Measurements from ENCODE around the gene DTX3. TPM values are rescaled to one million over a fixed set of nuclear protein-coding genes. Genes with fewer than 3 reads are reported as not detected.
"Not testable (repeated sequence)": the region's sequence is repeated elsewhere in the genome, so short reads cannot be mapped to it uniquely, and the experiment has no call there.

The DTX3 gene
- total RNA-seq, 1 donor from 2014 or later, result 18.3 TPM

DNA sequence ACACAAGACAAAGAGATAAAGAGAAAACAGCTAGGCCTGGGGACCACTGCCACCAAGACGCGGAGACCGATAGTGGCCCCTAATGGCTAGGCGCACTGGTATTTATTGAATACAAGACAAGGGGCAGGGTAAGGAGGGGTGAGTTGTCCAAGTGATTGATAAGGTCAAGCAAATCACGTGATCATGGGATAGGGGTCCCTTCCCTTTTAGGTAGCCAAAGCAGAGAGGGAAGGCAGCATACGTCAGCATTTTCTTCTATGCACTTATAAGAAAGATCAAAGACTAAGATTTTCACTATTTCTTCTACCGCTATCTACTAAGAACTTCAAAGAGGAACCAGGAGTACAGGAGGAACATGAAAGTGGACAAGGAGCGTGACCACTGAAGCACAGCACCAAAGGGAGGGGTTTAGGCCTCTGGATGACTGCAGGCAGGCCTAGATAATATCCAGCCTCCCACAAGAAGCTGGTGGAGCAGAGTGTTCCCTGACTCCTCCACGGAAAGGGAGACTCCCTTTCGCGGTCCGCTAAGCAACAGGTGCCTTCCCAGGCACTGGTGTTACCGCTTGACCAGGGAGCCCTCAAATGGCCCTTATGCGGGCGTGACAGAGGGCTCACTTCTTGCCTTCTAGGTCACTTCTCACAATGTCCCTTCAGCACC is 15.5 kb upstream of the DTX3 start:
- DNase-seq; H3K27me3 Mint-ChIP-seq; intact Hi-C loops (cut with micrococcal nuclease); H3K9me3 Mint-ChIP-seq; H3K27ac Mint-ChIP-seq; H3K36me3 Mint-ChIP-seq (ENCODE audit: low read depth); H3K4me3 Mint-ChIP-seq: not testable (repeated sequence)
- peaks cover 25% of the 10 kb centered on the region for H3K4me1 Mint-ChIP-seq

DNA sequence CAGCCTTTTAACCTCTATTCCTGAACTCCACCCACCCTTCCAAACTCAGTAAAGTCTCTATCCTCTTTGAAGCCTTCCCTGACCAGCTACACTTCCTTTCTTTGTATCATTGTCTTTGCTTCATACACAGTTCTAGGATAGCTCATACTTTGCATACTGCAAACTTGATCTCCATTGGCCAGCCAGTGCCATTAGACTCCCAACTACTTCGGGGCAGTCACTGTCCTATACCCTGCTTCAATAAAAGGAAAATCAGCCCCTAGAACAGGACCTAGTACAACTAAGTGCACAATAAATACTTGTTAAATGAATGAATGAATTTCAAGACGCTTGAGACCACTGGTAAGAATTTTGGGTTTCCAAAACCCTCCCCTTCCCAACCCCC is 14.2 kb upstream of the DTX3 start:
- Mint-ChIP-seq H3K27me3 (peaks cover 4% of the 10 kb centered on the region), H3K9me3 (no peaks in the 10 kb centered on the region), H3K4me3 (peak overlapping the region; percentile 89), H3K27ac (peak overlapping the region; percentile 55), H3K4me1 (peaks cover 25% of the 10 kb centered on the region), H3K36me3 (ENCODE audit: low read depth) (peaks cover 7% of the 10 kb centered on the region)
- intact Hi-C loops (cut with micrococcal nuclease), result loop anchor here (2.0 kb wide), 4 partner anchors 30 to 112 kb away; partner anchors contain the start of genes ARHGAP9, B4GALNT1 and MBD6
- no peak for DNase-seq

DNA sequence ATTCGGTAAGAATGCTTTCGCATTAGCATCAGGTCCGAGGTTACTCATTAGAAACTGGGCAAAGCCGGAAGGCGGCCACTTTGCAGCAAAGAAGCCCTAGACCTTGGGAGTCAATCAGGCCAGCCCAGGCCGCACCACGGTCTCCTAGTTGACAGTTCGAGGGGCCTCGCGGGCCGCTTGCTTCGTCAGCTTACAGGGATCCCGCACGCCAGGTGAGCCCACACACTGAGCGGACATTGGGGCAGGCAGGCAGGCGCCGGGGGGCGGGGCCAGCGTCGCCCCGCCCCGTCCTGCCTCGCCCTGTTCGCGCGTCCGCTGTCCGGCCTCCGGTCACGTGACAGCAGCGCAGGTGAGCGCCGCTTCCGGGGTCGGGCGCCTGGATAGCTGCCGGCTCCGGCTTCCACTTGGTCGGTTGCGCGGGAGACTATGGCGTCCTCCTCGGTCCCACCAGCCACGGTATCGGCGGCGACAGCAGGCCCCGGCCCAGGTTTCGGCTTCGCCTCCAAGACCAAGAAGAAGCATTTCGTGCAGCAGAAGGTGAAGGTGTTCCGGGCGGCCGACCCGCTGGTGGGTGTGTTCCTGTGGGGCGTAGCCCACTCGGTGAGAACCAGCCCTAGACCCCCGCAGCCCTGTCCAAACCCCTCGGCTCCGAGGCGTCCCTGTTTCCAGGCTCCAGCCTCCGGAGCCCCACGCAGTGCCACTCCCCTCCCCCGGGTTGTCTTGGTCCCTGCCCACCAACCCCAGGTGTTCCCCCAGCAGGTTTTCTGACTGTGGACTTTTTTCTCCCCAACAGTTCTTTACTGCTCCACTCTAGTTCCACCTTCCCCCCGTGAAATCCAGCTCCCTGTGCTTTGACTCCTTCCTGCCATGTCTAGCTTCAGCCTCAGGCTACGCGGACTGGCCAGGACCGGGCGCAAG is 13.5 kb upstream of the DTX3 start, which contains the start of gene PIP4K2C:
PIP4K2C (plus strand) TSS at position 329 of the 918 bp plus-strand sequence; CDS start at position 427, 98 bp downstream.
- H3K9me3 Mint-ChIP-seq, result no peaks in the 10 kb centered on the region
- H3K4me3 Mint-ChIP-seq, result peak within 1 kb of the TSS; percentile 89
- DNase-seq, result peak; percentile 94
- peaks cover 25% of the 10 kb centered on the region for H3K4me1 Mint-ChIP-seq
- H3K27me3 Mint-ChIP-seq, result no peaks in the 10 kb centered on the region
- peaks cover 13% of the 10 kb centered on the region for H3K36me3 Mint-ChIP-seq (ENCODE audit: low read depth)
- intact Hi-C loops (cut with micrococcal nuclease), result loop anchor here (1.0 to 2.0 kb wide), 6 partner anchors 13 to 112 kb away; partner anchors contain the start of genes ARHGAP9, B4GALNT1, DTX3 and MBD6
- H3K27ac Mint-ChIP-seq, result peak within 1 kb of the TSS; percentile 76

DNA sequence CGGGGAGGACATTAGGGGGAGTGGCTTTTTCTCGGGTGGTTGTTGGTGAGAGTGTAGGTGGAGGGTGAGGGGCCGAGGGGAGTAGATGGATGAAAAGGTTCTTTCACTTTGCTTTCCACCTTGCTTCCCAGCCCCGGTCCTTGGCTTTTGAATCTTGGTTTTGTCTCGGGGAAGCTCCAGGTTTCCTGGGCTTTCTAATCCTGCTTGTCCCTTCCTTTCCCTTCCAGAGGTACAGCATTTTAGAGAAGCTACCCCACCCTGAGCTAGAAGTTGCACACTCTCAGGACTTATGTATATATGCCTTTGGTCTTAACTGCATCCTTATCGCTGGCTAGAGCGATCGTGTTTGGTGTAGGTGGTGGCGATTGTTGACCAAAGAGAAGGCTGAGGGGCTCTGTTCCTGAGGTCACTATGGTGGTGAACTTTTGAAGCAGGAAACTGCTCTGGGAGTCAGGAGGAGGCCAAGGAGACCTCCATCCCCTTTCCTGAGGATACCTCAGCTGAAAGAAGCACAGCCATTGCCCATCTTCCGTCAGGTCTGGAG is 12.8 kb upstream of the DTX3 start:
- peak overlapping the region; percentile 89 for H3K4me3 Mint-ChIP-seq
- H3K27ac Mint-ChIP-seq, result peak overlapping the region; percentile 76
- intact Hi-C loops (cut with micrococcal nuclease), result loop anchor here (1.0 to 2.0 kb wide), 6 partner anchors 12 to 113 kb away; partner anchors contain the start of genes ARHGAP9, B4GALNT1, DTX3 and MBD6
- peaks cover 25% of the 10 kb centered on the region for H3K4me1 Mint-ChIP-seq
- H3K9me3 Mint-ChIP-seq, result no peaks in the 10 kb centered on the region
- no peaks in the 10 kb centered on the region for H3K27me3 Mint-ChIP-seq
- DNase-seq, result no peak
- H3K36me3 Mint-ChIP-seq (ENCODE audit: low read depth), result peaks cover 18% of the 10 kb centered on the region

DNA sequence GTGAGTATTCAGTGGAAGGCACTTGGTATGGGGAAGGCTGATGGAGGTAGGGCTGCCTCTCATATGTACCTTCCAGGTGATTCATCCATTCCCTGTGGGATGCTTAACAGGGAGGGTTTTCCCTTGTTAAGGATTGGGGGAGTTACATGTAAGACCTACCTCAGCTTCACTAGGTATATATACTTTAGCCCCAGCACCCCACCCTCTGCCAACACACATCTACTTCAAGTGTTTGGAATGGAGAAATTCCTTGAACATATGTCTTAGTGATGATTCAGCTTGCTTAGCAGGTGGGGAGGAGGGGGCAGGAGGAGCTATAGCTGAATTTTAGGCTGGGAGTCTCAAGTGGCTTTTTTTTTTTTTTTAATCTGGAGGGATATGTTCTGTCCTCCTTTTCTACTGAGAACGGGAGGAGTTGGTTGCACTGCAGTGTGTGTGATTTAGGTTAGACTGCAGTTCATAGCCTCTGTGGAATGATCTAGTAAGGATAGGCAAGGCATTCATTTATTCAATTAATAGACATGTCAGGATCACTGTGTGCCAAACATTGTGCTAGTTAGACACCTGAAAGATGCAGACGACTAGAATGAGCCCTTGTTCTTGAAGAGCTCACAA is 12.0 kb upstream of the DTX3 start:
- H3K27ac Mint-ChIP-seq, result no peak overlapping the region
- DNase-seq, result no peak
- intact Hi-C loops (cut with micrococcal nuclease), result no loop called here
- H3K4me1 Mint-ChIP-seq, result peaks cover 25% of the 10 kb centered on the region
- H3K36me3 Mint-ChIP-seq (ENCODE audit: low read depth), result peaks cover 22% of the 10 kb centered on the region
- H3K9me3 Mint-ChIP-seq, result no peaks in the 10 kb centered on the region
- H3K4me3 Mint-ChIP-seq, result peak overlapping the region; percentile 89
- no peaks in the 10 kb centered on the region for H3K27me3 Mint-ChIP-seq

DNA sequence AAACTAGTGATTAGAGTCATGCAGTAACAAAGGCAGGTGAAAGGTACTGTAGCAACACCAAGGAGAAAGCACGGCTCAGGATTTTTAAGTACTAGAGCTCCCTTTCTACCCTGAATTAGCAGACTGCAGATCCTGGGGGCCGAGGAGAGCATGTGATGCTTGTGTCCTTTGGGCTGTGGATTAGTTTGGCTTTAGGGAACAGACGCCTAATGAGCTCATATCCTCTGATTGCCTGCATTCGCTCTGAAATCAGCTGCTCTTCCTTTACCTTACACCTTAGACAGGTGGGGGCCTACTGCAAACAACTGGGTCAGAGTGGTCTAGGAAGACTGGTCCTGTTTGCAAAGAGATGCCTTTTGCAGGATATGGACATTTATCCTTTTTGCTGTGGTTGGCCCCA is 11.4 kb upstream of the DTX3 start:
- DNase-seq, result no peak
- H3K27me3 Mint-ChIP-seq, result no peaks in the 10 kb centered on the region
- H3K4me3 Mint-ChIP-seq, result no peak overlapping the region
- no peaks in the 10 kb centered on the region for H3K9me3 Mint-ChIP-seq
- peaks cover 24% of the 10 kb centered on the region for H3K36me3 Mint-ChIP-seq (ENCODE audit: low read depth)
- H3K4me1 Mint-ChIP-seq, result peaks cover 25% of the 10 kb centered on the region
- no peak overlapping the region for H3K27ac Mint-ChIP-seq
- intact Hi-C loops (cut with micrococcal nuclease), result no loop called here

DNA sequence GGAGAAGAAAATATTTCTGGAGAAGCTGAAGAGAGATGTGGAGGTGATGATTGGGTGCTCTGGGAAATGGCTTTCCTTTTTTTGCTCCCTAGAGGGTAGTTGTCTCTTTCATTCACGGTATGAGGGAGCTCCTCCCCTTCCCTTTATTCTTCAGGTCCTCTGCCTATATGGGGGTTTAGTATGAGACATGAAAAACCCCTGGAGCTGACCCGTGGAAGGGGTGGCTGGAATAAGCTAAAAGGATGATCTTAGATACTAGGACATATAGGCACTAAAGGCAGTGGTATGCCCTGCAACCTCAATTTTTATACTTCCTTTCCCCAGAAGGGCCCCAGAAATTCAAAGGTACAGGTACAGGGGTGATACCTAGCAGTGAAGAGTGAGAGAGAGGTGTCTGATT is 4.2 kb upstream of the DTX3 start:
- H3K4me1 Mint-ChIP-seq, result peaks cover 18% of the 10 kb centered on the region
- no peaks in the 10 kb centered on the region for H3K27me3 Mint-ChIP-seq
- H3K9me3 Mint-ChIP-seq, result no peaks in the 10 kb centered on the region
- H3K36me3 Mint-ChIP-seq (ENCODE audit: low read depth), result peaks cover 53% of the 10 kb centered on the region
- intact Hi-C loops (cut with micrococcal nuclease), result no loop called here
- H3K27ac Mint-ChIP-seq, result no peak overlapping the region
- no peak for DNase-seq
- no peak overlapping the region for H3K4me3 Mint-ChIP-seq

DNA sequence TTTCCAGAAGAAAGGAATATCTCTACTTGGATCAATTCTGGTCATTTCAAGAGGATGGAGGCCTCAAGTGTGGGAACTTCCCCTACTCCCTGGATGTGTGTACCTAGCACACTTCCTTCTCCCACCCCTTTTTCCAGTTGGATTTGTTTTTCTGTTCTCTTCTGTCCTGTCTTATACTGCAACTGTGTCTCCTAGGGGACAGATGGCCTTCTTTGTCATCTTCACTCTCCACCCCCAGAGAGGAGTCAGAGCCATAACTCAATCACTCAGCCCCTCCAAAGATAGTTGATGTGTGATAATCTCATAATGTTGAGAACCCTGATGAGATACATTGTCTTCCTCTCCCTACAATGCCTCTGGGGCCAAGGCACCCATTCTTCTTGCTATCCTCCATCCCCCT is 2.1 kb upstream of the DTX3 start:
- Mint-ChIP-seq H3K4me1 (peaks cover 25% of the 10 kb centered on the region), H3K9me3 (no peaks in the 10 kb centered on the region), H3K4me3 (no peak overlapping the region), H3K27me3 (no peaks in the 10 kb centered on the region), H3K27ac (no peak overlapping the region), H3K36me3 (ENCODE audit: low read depth) (peaks cover 39% of the 10 kb centered on the region)
- intact Hi-C loops (cut with micrococcal nuclease), result no loop called here
- no peak for DNase-seq

DNA sequence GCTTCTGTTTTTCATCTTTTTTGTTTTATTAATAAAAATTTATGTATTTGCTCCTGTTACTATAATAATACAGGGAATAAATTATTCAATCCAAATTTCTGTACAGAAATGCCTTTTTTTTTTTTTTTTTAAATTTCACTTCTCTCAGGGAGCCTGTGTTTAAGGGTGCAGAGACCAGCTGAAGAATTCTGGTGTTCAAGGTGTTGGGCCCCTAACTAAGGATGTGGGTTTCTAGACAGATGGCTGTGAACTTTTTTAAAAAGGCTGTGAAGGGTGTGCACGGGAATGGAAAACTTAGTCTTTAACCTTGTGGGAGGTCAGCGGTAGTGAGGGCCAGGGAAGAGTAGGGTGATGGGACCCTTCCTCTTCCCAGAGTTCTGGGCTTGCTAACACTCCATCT is 1.3 kb upstream of the DTX3 start:
- peak overlapping the region; percentile 84 for H3K4me3 Mint-ChIP-seq
- no peaks in the 10 kb centered on the region for H3K9me3 Mint-ChIP-seq
- H3K27ac Mint-ChIP-seq, result no peak overlapping the region
- H3K4me1 Mint-ChIP-seq, result peaks cover 25% of the 10 kb centered on the region
- peaks cover 35% of the 10 kb centered on the region for H3K36me3 Mint-ChIP-seq (ENCODE audit: low read depth)
- intact Hi-C loops (cut with micrococcal nuclease), result no loop called here
- no peak for DNase-seq
- H3K27me3 Mint-ChIP-seq, result no peaks in the 10 kb centered on the region

DNA sequence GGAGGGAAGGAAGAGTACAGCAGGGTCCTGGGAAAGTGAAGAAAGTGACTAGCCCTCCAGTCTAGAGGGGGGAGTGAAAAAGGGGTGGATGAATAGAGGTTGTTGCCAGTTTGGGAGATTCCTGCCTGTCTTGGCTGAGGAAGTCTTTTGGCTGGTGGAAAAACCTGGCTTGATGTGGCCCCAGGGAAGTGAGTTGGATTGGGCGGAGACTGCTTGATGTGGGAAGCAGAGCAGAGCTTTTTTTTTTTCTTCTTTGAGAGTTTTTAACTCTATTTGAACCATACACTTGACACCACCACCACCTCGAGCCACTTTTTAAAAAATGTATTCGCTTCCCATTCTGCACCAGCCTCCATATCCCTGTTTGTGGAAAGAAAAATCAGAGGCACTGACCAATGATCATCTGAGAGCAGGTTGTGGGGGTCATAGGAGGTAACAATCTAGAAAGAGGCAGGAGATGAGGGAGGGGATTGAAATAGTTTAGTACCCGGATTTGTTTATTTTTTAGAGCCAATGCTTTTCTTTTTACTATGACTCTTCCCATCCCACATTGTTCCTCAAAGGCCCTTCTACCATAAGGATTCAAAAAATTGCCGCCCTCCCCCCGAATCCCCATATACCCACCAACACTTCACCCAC is 690 bp upstream of the DTX3 start:
- Mint-ChIP-seq H3K4me1 (peaks cover 25% of the 10 kb centered on the region), H3K27ac (peak overlapping the region; percentile 89), H3K4me3 (peak overlapping the region; percentile 84), H3K27me3 (no peaks in the 10 kb centered on the region), H3K36me3 (ENCODE audit: low read depth) (peaks cover 33% of the 10 kb centered on the region), H3K9me3 (no peaks in the 10 kb centered on the region)
- DNase-seq, result no peak
- intact Hi-C loops (cut with micrococcal nuclease), result loop anchor here (1.0 kb wide), 1 partner anchor 13 kb away; the partner anchor contains the start of gene PIP4K2C

DNA sequence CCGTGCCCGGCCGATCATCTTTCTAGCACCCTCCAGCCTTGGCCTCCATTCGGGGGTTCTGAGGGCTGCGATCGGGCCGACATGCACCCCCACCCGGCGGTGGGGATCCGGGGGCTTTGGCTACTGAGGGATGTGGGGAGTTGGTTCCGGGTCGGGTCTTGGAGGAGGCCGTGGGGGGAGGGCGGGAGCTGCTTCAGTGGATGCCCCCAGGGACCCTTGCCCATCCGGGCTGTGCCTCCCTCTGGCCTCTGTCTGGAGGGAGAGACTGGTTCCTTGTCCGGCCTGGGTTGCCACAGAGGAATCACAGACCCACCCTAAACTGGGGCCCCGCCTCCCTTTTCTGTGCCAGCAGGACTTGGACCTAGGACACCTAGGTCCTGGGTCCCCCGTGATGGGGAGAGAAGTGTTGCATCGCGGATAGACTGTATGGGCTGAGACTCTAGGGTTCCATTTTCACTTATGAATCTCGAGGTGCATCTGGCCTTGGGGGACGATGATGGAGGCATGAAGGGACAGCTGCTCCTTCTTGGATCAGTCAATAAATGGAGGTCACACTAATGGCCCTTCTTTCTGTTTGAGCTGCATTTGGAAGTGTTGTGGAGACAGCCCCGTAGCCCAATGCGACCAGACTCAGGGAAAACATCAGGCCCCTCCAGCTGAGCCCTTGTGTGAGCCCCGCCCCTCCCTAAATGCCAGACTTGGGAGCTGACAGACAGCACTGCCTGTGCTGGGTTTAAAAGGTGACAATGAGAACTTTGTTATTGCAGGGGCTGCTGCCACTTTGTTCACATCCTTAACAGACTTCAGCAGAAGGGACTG is 577 bp downstream of the DTX3 start:
- intact Hi-C loops (cut with micrococcal nuclease), result loop anchor here (1.0 kb wide), 1 partner anchor 14 kb away; the partner anchor contains the start of gene PIP4K2C
- Mint-ChIP-seq H3K36me3 (ENCODE audit: low read depth) (peaks cover 28% of the 10 kb centered on the region), H3K27ac (peak overlapping the region; percentile 82), H3K9me3 (no peaks in the 10 kb centered on the region), H3K4me1 (peaks cover 25% of the 10 kb centered on the region), H3K27me3 (peaks cover 3% of the 10 kb centered on the region), H3K4me3 (peak overlapping the region; percentile 84)
- DNase-seq, result no peak

DNA sequence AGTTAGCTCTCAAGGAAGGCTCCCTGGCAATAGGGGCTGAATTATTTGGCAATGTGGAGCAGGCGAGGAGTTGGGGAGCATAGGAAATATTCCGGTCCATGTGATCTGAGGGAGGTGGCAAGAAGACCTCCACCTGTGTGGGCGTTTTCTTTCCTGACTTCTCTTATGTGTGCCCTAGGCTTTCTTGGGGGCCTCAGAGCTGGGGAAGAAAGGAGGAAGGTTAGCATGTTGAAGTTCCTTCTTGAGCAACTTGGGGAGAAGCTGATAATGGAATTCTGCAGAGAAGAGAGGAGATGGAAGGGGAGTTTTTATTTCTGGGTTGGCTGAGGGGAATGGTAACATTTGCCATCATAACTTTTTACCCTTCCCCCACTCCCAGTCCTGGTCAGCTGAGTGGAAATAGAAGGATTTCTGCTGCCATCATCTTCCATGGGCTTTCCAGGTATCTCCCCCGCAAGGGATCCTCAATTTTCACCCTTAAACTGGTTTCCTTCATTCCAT is 1.2 kb downstream of the DTX3 start:
- Mint-ChIP-seq H3K9me3 (no peaks in the 10 kb centered on the region), H3K4me1 (peaks cover 26% of the 10 kb centered on the region), H3K36me3 (ENCODE audit: low read depth) (peaks cover 23% of the 10 kb centered on the region), H3K27me3 (peaks cover 6% of the 10 kb centered on the region), H3K27ac (no peak overlapping the region), H3K4me3 (no peak overlapping the region)
- intact Hi-C loops (cut with micrococcal nuclease), result no loop called here
- DNase-seq, result no peak

Measured in activated CD4-positive, alpha-beta T cell treated with anti-CD3 and anti-CD28 coated beads, Interleukin-2, amount 10 ng/mL, durations not matched to agents 24 days and 14 days (primary cell).